Measurements from ENCODE around the gene LARP4B.

The LARP4B gene

GRCh38 chr10:805620-806305 lies 125.7 kb downstream of the LARP4B start:
- TF ChIP-seq, protein P1, sequence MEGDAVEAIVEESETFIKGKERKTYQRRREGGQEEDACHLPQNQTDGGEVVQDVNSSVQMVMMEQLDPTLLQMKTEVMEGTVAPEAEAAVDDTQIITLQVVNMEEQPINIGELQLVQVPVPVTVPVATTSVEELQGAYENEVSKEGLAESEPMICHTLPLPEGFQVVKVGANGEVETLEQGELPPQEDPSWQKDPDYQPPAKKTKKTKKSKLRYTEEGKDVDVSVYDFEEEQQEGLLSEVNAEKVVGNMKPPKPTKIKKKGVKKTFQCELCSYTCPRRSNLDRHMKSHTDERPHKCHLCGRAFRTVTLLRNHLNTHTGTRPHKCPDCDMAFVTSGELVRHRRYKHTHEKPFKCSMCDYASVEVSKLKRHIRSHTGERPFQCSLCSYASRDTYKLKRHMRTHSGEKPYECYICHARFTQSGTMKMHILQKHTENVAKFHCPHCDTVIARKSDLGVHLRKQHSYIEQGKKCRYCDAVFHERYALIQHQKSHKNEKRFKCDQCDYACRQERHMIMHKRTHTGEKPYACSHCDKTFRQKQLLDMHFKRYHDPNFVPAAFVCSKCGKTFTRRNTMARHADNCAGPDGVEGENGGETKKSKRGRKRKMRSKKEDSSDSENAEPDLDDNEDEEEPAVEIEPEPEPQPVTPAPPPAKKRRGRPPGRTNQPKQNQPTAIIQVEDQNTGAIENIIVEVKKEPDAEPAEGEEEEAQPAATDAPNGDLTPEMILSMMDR (IDR thresholded peaks at IDR 0.05; ENCODE audit: low read depth, low read length) = no peak
- no peak for TF ChIP-seq EZH2phosphoT487 (IDR thresholded peaks at IDR 0.05; ENCODE audit: low read depth)
- Histone ChIP-seq H3K27ac (ENCODE audit: low read length) (no peak overlapping the region), H3K9me3 (ENCODE audit: insufficient read depth, low read length) (no peaks in the 10 kb centered on the region), H3K4me2 (ENCODE audit: low read length) (no peak overlapping the region), H3K36me3 (replicated peaks; ENCODE audit: low read depth, low read length) (peaks cover 16% of the 10 kb centered on the region), H4K20me1 (ENCODE audit: insufficient read depth, low read length) (no peaks in the 10 kb centered on the region), H3K27me3 (ENCODE audit: low read depth, low read length) (no peaks in the 10 kb centered on the region), H3K79me2 (ENCODE audit: low read length) (no peaks in the 10 kb centered on the region), H3K4me3 (ENCODE audit: low read length) (no peak overlapping the region), H3K4me1 (ENCODE audit: low read length) (no peaks in the 10 kb centered on the region), H2AFZ (ENCODE audit: low read depth, low read length) (no peak overlapping the region), H3K9ac (ENCODE audit: low read length) (no peak overlapping the region)

DNA sequence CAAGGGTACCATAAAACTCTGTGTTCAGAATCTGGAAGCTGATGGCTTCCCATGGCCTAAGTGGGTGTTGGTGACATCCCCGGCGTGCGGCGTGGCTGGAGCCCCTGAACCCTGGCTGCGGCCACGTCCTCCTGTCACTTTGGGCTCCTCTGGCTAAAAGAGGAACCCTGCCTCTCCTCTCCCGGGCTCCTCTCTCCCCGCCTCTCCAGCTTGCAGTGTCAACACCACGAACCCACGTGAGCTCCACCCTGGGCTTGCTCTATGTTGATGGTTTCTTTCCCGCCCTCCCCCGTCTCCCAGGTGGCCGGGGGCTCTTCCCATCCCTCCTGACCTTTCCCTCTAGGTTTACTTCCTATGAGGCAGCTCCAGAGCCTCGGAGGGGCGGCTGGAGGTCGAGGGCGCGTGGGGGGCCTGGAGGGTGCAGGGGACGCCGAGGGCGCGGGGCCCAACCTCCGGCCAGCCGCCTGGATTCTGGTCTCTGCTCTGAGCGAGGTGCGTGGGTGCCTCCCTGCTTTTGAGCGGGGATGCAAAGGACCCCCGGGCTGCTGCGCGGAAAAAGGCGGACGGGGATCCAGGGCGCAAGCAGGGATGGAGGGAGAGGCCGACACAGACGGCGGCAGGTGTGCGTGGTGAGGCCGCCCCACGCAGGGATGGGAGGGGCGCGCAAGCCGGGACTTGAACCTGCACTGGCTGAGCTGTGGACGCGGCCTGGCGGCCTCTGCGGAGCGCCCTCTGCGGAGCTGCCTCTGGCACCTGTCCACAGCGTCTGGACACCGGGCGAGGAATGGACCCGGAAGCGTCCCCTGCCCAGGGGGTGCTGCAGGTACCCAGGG lies 126.5 kb downstream of the LARP4B start:
- TF ChIP-seq, protein P1 (IDR thresholded peaks at IDR 0.05; ENCODE audit: low read depth, low read length) = no peak
- TF ChIP-seq EZH2phosphoT487 (IDR thresholded peaks at IDR 0.05; ENCODE audit: low read depth) = no peak
- no peaks in the 10 kb centered on the region for H3K4me1 ChIP-seq (ENCODE audit: low read length)
- peaks cover 16% of the 10 kb centered on the region for H3K36me3 ChIP-seq (replicated peaks; ENCODE audit: low read depth, low read length)
- no peak overlapping the region for H3K4me2 ChIP-seq (ENCODE audit: low read length)
- H3K4me3 ChIP-seq (ENCODE audit: low read length) = no peak overlapping the region
- no peak overlapping the region for H3K9ac ChIP-seq (ENCODE audit: low read length)
- H3K79me2 ChIP-seq (ENCODE audit: low read length) = no peaks in the 10 kb centered on the region
- no peak overlapping the region for H3K27ac ChIP-seq (ENCODE audit: low read length)
- H3K27me3 ChIP-seq (ENCODE audit: low read depth, low read length) = no peaks in the 10 kb centered on the region
- H2AFZ ChIP-seq (ENCODE audit: low read depth, low read length) = no peak overlapping the region
- H4K20me1 ChIP-seq (ENCODE audit: insufficient read depth, low read length) = no peaks in the 10 kb centered on the region
- H3K9me3 ChIP-seq (ENCODE audit: insufficient read depth, low read length) = no peaks in the 10 kb centered on the region

DNA sequence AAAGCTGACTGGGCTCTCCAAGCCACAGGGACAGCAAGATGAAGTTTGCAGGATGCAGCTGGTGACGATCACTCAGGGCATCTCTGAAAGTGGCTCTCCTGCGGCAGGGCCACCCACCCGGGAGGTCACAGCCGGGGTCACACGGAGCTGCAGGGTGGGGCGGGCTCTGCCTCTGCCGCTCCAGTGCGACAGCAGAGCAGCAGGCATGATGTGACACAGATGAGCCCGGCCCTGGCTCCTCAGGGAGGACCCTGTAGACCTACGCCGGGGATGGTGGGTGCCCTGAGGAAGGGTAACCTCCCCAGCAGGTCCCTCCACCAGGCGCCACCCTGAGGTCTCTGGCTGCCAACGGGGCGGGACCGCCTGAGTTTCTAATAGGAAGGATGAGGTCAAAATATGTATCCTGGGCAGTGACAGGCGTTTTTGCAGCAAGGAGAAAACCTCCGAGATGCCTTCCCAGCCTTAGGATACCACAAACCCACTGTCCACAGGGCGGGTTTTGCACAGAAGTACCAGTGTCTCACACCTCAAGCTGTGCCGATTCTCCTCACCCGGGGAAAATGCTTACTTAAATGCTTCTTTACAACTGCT lies 127.2 kb downstream of the LARP4B start:
- Histone ChIP-seq H3K27me3 (ENCODE audit: low read depth, low read length) (no peaks in the 10 kb centered on the region), H3K79me2 (ENCODE audit: low read length) (no peaks in the 10 kb centered on the region), H3K36me3 (replicated peaks; ENCODE audit: low read depth, low read length) (peaks cover 13% of the 10 kb centered on the region), H2AFZ (ENCODE audit: low read depth, low read length) (no peak overlapping the region), H3K9me3 (ENCODE audit: insufficient read depth, low read length) (no peaks in the 10 kb centered on the region), H3K9ac (ENCODE audit: low read length) (no peak overlapping the region), H4K20me1 (ENCODE audit: insufficient read depth, low read length) (no peaks in the 10 kb centered on the region), H3K27ac (ENCODE audit: low read length) (no peak overlapping the region), H3K4me2 (ENCODE audit: low read length) (no peak overlapping the region), H3K4me1 (ENCODE audit: low read length) (no peaks in the 10 kb centered on the region), H3K4me3 (ENCODE audit: low read length) (no peak overlapping the region)
- TF ChIP-seq, protein P1 (IDR thresholded peaks at IDR 0.05; ENCODE audit: low read depth, low read length) = no peak
- no peak for TF ChIP-seq EZH2phosphoT487 (IDR thresholded peaks at IDR 0.05; ENCODE audit: low read depth)
